Measurements from ENCODE around the gene COL18A1. TPM values are rescaled to one million over a fixed set of nuclear protein-coding genes. Genes with fewer than 3 reads are reported as not detected.

Gene COL18A1
- total and polyA plus RNA-seq, 5 experiments from 2014 or later = 1.5 to 22.2 (median 9.9) TPM

- H3K4me3 Mint-ChIP-seq = no peak overlapping the region
Measured at GRCh38 chr21:45381036-45381787, 23.8 kb upstream of the COL18A1 start.

DNA sequence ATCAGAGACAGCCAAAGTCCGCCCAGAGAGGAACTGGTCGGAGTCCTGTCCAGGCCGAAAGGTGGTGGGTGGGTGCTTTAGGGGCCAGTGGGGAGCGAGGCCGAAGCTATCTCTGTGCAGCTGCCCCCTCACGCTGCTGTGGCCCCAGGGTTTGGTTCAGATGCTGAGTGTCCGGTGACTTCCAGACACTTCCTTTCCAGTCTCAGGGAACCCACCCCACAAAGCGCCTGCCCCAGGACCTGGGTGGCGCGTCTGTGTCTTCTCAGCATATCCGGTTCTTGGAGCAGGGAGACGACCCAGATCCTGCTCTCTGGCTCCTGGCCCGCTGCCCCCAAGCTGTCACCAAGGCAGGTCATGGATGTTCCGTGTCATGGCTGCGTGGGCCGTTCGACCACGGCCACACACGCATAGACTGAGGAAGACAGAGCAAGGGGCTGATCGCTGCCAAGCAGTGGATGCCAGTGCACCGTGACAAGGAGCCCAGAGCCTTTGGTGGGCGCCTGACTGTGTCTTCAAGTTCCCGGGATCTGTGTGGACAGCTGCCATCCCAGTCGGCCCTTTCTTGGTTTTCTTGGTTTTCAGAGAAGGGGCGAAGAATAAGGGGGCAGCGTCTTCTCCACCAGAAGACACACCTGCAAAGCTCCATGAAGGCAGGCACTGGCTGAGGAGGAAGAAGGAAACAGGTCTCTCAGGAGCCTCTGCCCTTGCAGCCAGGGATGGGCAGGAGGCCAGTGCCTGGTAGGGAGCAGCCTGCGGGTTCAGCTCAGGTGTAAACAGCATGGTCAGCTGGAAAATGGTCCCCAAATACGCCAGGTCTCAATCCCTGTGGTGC is 22.9 kb upstream of the COL18A1 start:
- POLR2A ChIA-PET = no interaction called here
- peaks cover 7 to 44% (median 24%) of the 10 kb centered on the region in 5 donors for H3K27me3 Mint-ChIP-seq
- no peak overlapping the region for H3K27ac Mint-ChIP-seq
- DNase-seq = peak in 1 of 10 donors; percentile 52
- no peaks in the 10 kb centered on the region for H3K36me3 Mint-ChIP-seq
- no peak overlapping the region for H3K4me3 Mint-ChIP-seq
- no peak for ATAC-seq
- H3K9me3 Mint-ChIP-seq = peaks cover 0 to 6% (median 0%) of the 10 kb centered on the region in 9 donors
- peaks cover 0 to 1% (median 0%) of the 10 kb centered on the region in 4 donors for H3K4me1 Mint-ChIP-seq

More at GRCh38 chr21:45381036-45381787, 23.8 kb upstream of the COL18A1 start:
- POLR2A ChIA-PET = no interaction called here
- ATAC-seq (no peak), DNase-seq (peak in 1 of 10 donors; percentile 42)
- no peak overlapping the region for H3K27ac Mint-ChIP-seq
- peaks cover 0 to 6% (median 0%) of the 10 kb centered on the region in 9 donors for H3K9me3 Mint-ChIP-seq
- H3K4me1 Mint-ChIP-seq = peaks cover 0 to 1% (median 0%) of the 10 kb centered on the region in 4 donors
- no peaks in the 10 kb centered on the region for H3K36me3 Mint-ChIP-seq
- H3K27me3 Mint-ChIP-seq = peaks cover 7 to 44% (median 27%) of the 10 kb centered on the region in 5 donors

DNA sequence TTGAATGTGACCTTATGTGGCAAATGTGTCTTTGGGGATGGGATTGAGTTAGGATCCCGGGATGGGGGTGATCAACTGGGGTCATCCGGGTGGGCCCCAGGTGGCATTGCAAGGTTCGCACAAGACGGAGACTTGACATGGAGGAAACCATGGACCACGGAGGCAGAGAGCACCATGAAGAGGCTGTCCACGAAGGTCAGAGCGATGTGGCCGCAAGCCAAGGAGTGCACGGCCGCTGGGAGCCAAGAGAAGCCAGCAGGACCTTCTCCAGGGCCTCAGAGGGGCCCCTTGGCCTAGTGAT is 22.3 kb upstream of the COL18A1 start:
- Mint-ChIP-seq H3K4me3 (no peak overlapping the region), H3K9me3 (peaks cover 0 to 2% (median 0%) of the 10 kb centered on the region in 9 donors), H3K36me3 (no peaks in the 10 kb centered on the region), H3K27me3 (peaks cover 7 to 44% (median 24%) of the 10 kb centered on the region in 5 donors), H3K4me1 (peaks cover 0 to 1% (median 0%) of the 10 kb centered on the region in 4 donors), H3K27ac (peak overlapping the region in 1 of 10 donors; percentile 29)
- POLR2A ChIA-PET = no interaction called here
- ATAC-seq = no peak
- DNase-seq = no peak

DNA sequence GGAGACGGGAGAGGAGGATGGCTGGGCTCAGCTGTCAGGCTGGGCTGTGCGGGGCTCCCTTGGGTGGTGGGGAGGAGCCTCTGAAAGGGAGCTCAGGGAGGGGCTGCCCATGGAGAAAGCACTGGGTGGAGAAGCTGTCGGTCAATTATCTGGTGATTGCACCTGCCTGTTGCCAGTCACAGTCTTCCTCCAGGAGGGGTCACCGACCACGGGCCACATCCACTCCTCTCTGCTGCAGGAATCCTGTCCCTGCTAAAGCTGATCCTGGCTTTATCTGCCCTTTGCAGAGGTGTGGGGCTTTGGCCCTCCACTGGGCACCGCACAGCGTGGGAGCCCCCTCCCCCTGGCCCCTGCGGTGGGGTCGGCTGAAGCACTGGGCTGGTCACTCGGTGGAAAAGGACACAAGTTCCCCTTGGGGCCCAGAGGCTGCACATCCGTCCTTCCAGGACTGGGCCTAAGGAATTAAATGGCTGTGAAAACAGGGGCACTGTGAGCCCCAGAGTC is 21.8 kb upstream of the COL18A1 start:
- H3K4me3 Mint-ChIP-seq = no peak overlapping the region
- H3K36me3 Mint-ChIP-seq = no peaks in the 10 kb centered on the region
- no peak for ATAC-seq
- POLR2A ChIA-PET = no interaction called here
- H3K9me3 Mint-ChIP-seq = peaks cover 0 to 2% (median 0%) of the 10 kb centered on the region in 9 donors
- peak overlapping the region in 1 of 10 donors; percentile 29 for H3K27ac Mint-ChIP-seq
- peaks cover 7 to 44% (median 24%) of the 10 kb centered on the region in 5 donors for H3K27me3 Mint-ChIP-seq
- H3K4me1 Mint-ChIP-seq = peaks cover 0 to 1% (median 0%) of the 10 kb centered on the region in 4 donors
- DNase-seq = peak in 1 of 10 donors; percentile 35

DNA sequence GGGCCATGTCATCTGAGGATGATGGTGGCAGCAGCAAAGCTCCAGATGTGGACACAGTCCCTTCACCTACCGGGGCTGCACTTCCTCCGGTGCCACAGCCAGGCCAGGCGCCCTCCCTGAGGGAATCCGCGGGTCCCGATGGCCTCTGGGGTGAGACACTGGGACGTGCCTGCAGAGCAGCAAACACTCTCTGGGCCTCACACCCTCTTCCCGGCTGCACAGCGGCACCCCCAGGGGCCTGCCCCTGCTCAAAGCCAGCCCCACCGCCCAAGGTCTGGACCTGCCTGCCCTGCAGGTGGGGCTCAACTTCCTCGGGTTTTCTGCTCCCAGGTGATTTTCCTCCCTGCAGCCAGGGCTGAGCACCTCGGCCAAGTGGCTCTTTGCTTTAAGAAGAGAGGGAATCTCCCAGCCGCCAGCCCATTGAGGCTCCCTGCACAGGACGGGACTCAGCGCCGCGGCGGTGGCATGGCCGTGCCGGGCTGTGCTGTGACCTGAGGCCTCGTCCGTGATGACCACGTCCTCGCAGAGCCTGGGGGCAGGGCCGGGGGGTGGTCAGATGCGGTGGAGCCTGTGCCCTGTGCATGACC is 21.3 kb upstream of the COL18A1 start:
- H3K4me1 Mint-ChIP-seq = peaks cover 0 to 1% (median 0%) of the 10 kb centered on the region in 4 donors
- peaks cover 7 to 44% (median 24%) of the 10 kb centered on the region in 5 donors for H3K27me3 Mint-ChIP-seq
- POLR2A ChIA-PET = no interaction called here
- no peak overlapping the region for H3K4me3 Mint-ChIP-seq
- no peaks in the 10 kb centered on the region for H3K9me3 Mint-ChIP-seq
- no peaks in the 10 kb centered on the region for H3K36me3 Mint-ChIP-seq
- no peak overlapping the region for H3K27ac Mint-ChIP-seq
- DNase-seq (peak in 1 of 10 donors; percentile 45), ATAC-seq (no peak)

GRCh38 chr21:45384656-45385548 is 20.1 kb upstream of the COL18A1 start:
- ATAC-seq = no peak
- Mint-ChIP-seq H3K4me3 (no peak overlapping the region), H3K36me3 (no peaks in the 10 kb centered on the region), H3K27ac (peak overlapping the region in 1 of 10 donors; percentile 56), H3K27me3 (peaks cover 4 to 33% (median 16%) of the 10 kb centered on the region in 5 donors), H3K9me3 (no peaks in the 10 kb centered on the region), H3K4me1 (peaks cover 0 to 1% (median 0%) of the 10 kb centered on the region in 4 donors)
- POLR2A ChIA-PET = no interaction called here
- DNase-seq = peak in 1 of 10 donors; percentile 44

DNA sequence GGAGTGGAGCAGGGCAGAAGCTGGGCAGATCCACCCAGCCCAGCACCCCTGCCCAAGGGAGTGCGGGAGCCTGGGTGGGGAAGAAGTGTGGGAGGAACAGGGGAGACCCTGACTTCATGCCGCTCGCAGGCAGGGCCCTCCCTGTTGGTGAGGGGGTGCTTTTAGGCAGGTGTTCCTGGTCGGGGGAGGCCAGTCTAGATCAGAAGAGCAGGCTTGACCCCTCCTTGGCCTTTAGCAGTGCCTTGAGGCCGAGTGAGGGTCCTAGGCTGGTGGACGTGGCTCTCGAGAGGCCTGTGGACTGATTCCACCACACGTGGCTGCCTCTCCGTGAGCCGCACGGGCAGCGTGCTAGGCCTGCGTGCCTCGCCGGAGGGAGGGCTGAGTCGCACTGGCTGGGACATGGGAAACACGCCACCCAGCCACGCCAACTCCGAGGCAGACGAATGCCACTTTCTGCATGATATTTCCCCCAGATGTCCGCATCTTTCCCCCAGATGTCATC is 19.4 kb upstream of the COL18A1 start:
- ATAC-seq (no peak), DNase-seq (peak in 1 of 10 donors; percentile 62)
- Mint-ChIP-seq H3K4me1 (peaks cover 0 to 1% (median 0%) of the 10 kb centered on the region in 4 donors), H3K27ac (no peak overlapping the region), H3K4me3 (no peak overlapping the region), H3K27me3 (peaks cover 3 to 32% (median 12%) of the 10 kb centered on the region in 5 donors), H3K36me3 (no peaks in the 10 kb centered on the region), H3K9me3 (no peaks in the 10 kb centered on the region)
- POLR2A ChIA-PET = no interaction called here

DNA sequence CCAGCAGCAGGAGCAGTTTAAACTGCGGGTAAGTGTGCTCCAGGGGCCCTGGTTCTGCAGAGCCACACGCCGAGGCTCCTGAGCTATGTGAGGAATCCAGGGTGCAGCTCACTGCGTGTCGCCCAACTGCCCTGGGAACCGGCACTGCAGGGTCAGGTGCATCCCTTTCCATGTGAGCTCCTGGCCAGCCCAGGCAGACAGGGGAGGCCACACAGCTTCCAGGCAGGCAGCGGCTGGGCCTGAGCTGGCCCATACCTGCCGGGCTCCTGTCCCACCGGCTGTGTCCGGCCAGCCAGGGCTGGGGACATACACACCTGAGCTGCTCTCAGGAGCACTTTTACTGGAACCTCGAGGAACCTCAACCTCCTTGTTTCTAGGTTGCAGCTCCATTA is 18.6 kb upstream of the COL18A1 start:
- Mint-ChIP-seq H3K4me1 (peaks cover 0 to 1% (median 0%) of the 10 kb centered on the region in 4 donors), H3K36me3 (no peaks in the 10 kb centered on the region), H3K4me3 (no peak overlapping the region), H3K27me3 (peaks cover 0 to 30% (median 10%) of the 10 kb centered on the region in 5 donors), H3K9me3 (no peaks in the 10 kb centered on the region), H3K27ac (no peak overlapping the region)
- DNase-seq (peak in 1 of 10 donors; percentile 50), ATAC-seq (no peak)
- POLR2A ChIA-PET = interaction anchor here (0.7 kb wide), 1 partner anchor 35 kb away, joined by 3 read pairs; no protein-coding TSS in a partner anchor

GRCh38 chr21:45386728-45387371 is 18.1 kb upstream of the COL18A1 start:
- peak in 1 of 10 donors; percentile 21 for DNase-seq
- no peak for ATAC-seq
- H3K27ac Mint-ChIP-seq = peak overlapping the region in 1 of 10 donors; percentile 19
- POLR2A ChIA-PET = interaction anchor here (0.7 kb wide), 1 partner anchor 34 kb away, joined by 3 read pairs; no protein-coding TSS in a partner anchor
- no peaks in the 10 kb centered on the region for H3K36me3 Mint-ChIP-seq
- peaks cover 0 to 30% (median 10%) of the 10 kb centered on the region in 5 donors for H3K27me3 Mint-ChIP-seq
- no peak overlapping the region for H3K4me3 Mint-ChIP-seq
- no peaks in the 10 kb centered on the region for H3K9me3 Mint-ChIP-seq
- peaks cover 0 to 1% (median 0%) of the 10 kb centered on the region in 4 donors for H3K4me1 Mint-ChIP-seq

GRCh38 chr21:45387506-45387905 is 17.5 kb upstream of the COL18A1 start:
- DNase-seq (no peak), ATAC-seq (no peak)
- Mint-ChIP-seq H3K4me3 (no peak overlapping the region), H3K4me1 (peaks cover 0 to 1% (median 0%) of the 10 kb centered on the region in 4 donors), H3K27ac (peak overlapping the region in 1 of 10 donors; percentile 49), H3K9me3 (no peaks in the 10 kb centered on the region), H3K27me3 (peaks cover 0 to 27% (median 6%) of the 10 kb centered on the region in 5 donors), H3K36me3 (no peaks in the 10 kb centered on the region)
- POLR2A ChIA-PET = no interaction called here

DNA sequence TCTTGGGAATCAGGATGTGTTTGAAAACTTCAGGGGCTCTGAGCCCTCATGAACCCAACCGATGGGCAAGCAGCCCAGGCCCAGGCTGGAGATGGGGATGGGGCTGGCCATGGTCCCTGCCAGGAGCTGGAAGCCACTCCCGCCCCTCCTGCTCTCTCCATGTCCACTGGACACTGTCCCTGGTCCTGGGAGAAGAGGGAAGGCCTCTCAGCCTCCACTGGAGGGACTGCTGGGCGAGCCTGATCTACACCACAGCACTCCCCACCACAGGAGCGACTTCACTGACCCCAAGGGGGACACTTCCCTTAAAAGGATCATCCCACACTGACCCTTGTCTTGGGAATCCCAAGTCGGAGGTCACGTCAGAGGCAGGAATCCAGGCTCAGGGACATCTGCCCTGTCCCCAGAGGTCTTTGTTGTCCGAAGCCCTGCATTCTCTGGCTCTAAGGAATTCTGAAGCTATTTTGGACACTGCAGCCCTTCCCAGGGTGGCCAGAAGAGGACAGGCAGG is 16.9 kb upstream of the COL18A1 start:
- DNase-seq (no peak), ATAC-seq (no peak)
- no peak overlapping the region for H3K4me3 Mint-ChIP-seq
- POLR2A ChIA-PET = no interaction called here
- H3K27ac Mint-ChIP-seq = no peak overlapping the region
- H3K27me3 Mint-ChIP-seq = peaks cover 0 to 27% (median 6%) of the 10 kb centered on the region in 5 donors
- no peaks in the 10 kb centered on the region for H3K36me3 Mint-ChIP-seq
- peaks cover 0 to 1% (median 0%) of the 10 kb centered on the region in 4 donors for H3K4me1 Mint-ChIP-seq
- H3K9me3 Mint-ChIP-seq = no peaks in the 10 kb centered on the region
